Ovary (tissue), 9 donors: ENCODE measurements around the gene SLC2A13. TPM values are rescaled to one million over a fixed set of nuclear protein-coding genes. Genes with fewer than 3 reads are reported as not detected.

Experiments used
- DNase-seq, 5 donors: peaks; one replicate each; pipeline ENCODE4 v3.0.0-alpha.2; 2019 to 2020
- H3K27ac ChIP-seq, 2 donors: fragments of 200-600 bp; one replicate each; pipeline versions ENCODE4 v1.5.1 to v1.8.0; 2019 to 2022
- H3K27me3 ChIP-seq: fragments of 200-600 bp; one replicate; pipeline ENCODE4 v1.8.0; 2022
- H3K36me3 ChIP-seq: fragments of 200-600 bp; sonication (generic); one replicate; pipeline ENCODE4 v1.5.1; 2019
- H3K4me1 ChIP-seq: one replicate; pipeline ENCODE4 v1.8.1; 2013; ENCODE audit warnings: mild to moderate bottlenecking, moderate library complexity; ENCODE audit not compliant: insufficient read depth
- H3K4me3 ChIP-seq: fragments of 200-600 bp; sonication (generic); one replicate; pipeline ENCODE4 v1.5.1; 2017
- H3K9me3 ChIP-seq, 2 donors: fragments of 200-600 bp in 1 of 2; sonication (generic) in 1 of 2; one replicate each; pipeline versions ENCODE4 v1.5.1 to v1.8.1; 2013 to 2019; ENCODE audit warnings: mild to moderate bottlenecking in 1 of 2, moderate library complexity in 1 of 2
- CTCF ChIP-seq, 3 donors: fragments of 450-650 bp in 2 of 3; fragments of 200-600 bp in 1 of 3; IDR thresholded peaks; one replicate each; pipeline versions ENCODE4 v1.5.1 to v1.8.0; 2016 to 2022; ENCODE audit warnings: antibody characterized with exemption in 3 of 3, mild to moderate bottlenecking in 1 of 3
- EP300 ChIP-seq: sonication (generic); formaldehyde crosslinking; IDR thresholded peaks from one replicate; pipeline ENCODE4 v1.6.1; 2017; ENCODE audit warnings: antibody characterized with exemption
- POLR2A ChIP-seq: fragments of 450-650 bp; IDR thresholded peaks from one replicate; pipeline ENCODE4 v1.6.1; 2017; ENCODE audit warnings: antibody characterized with exemption, mild to moderate bottlenecking, moderate library complexity
- WGBS, 3 donors: extraction: QIAGEN DNeasy Blood & Tissue Kit in 1 of 3; methylation state at CpG; one replicate each; pipeline versions ENCODE4 v1.1.5 to v1.1.7; 2013 to 2017; 5-methylcytosine and 5-hydroxymethylcytosine counted together
- intact Hi-C, 4 donors: fragments of 100-400 bp; cut with DNase I; formaldehyde crosslinking; loops; one replicate each; pipeline versions ENCODE4 v1.11.0 to v1.15.1; 2022 to 2023
- polyA plus RNA-seq, 2 donors: library from polyadenylated mRNA; stranded (reverse); fragments of 200-250 nt in 1 of 2; fragments of 350-450 nt in 1 of 2; fragmentation: Illumina TruSeq in 1 of 2; extraction: RNeasy Lipid Tissue Mini Kit (QIAGEN cat#74804) in 1 of 2; gene quantifications; one replicate each; pipeline ENCODE4 v1.2.3, GENCODE V29; 2013 to 2014
- total RNA-seq, 7 donors: library from RNA; depleted of rRNA in 2 of 7; stranded (reverse); fragments of >200 nt in 2 of 7; fragmentation: NEBNext Ultra II Directional in 3 of 7; extraction: Animal tissue kit (Norgen Biotek cat#: 25700) in 3 of 7; gene quantifications; one replicate each; pipeline versions ENCODE4 v1.1.0 to v1.2.4, GENCODE V29; 2016 to 2023
- donor health status: DM: no; HTN: no; CAD: no; lungs with moderate emphysema.
- donor health status: DM: no; HTN: no; CAD: no.
- donor health status: Bipolar disorder and iron deficiency.
- donor health status: DM: yes; HTN: yes; CAD: no.
- donor health status: DM: no; HTN: no; CAD: no.
- donor health status: DM: yes; HTN: yes; CAD: no.

SLC2A13 gene
- total and polyA plus RNA-seq, 9 donors, result 2.3 to 24.3 (median 7.9) TPM

GRCh38 chr12:40039598-40039997 lies 66.3 kb downstream of the SLC2A13 start:
- WGBS, 3 donors, result 48 to 68% (median 51%) methylated on average over 1 of the region's 1 CpG
- intact Hi-C loops, result no loop called here
- no peaks in the 10 kb centered on the region for H3K36me3 ChIP-seq

GRCh38 chr12:40038619-40039018 lies 67.3 kb downstream of the SLC2A13 start:
- Histone ChIP-seq H3K36me3 (no peaks in the 10 kb centered on the region), H3K9me3 (no peaks in the 10 kb centered on the region), H3K27ac (no peak overlapping the region), H3K27me3 (no peaks in the 10 kb centered on the region), H3K4me1 (no peaks in the 10 kb centered on the region), H3K4me3 (no peak overlapping the region)
- intact Hi-C loops, result no loop called here
- TF ChIP-seq POLR2A (no peak), CTCF (IDR thresholded peaks at IDR 0.05) (no peak), EP300 (no peak)
- 86 to 90% (median 89%) methylated on average over 3 of the region's 3 CpGs for WGBS, 3 donors
- DNase-seq, result no peak

More at GRCh38 chr12:40039598-40039997, 66.3 kb downstream of the SLC2A13 start:
- TF ChIP-seq POLR2A, result no peak
- no peak for TF ChIP-seq EP300
- no peak for TF ChIP-seq CTCF (IDR thresholded peaks at IDR 0.05)
- H3K27ac ChIP-seq, result no peak overlapping the region
- no peaks in the 10 kb centered on the region for H3K9me3 ChIP-seq
- no peaks in the 10 kb centered on the region for H3K27me3 ChIP-seq
- H3K4me1 ChIP-seq, result no peaks in the 10 kb centered on the region
- H3K4me3 ChIP-seq, result no peak overlapping the region
- no peak for DNase-seq

GRCh38 chr12:40034712-40035111 lies 71.2 kb downstream of the SLC2A13 start:
- H3K27me3 ChIP-seq, result no peaks in the 10 kb centered on the region
- H3K9me3 ChIP-seq, result no peaks in the 10 kb centered on the region
- intact Hi-C loops, result no loop called here
- WGBS, 3 donors, result 37 to 80% (median 38%) methylated on average over 2 of the region's 2 CpGs
- no peaks in the 10 kb centered on the region for H3K4me1 ChIP-seq
- no peak overlapping the region for H3K27ac ChIP-seq
- no peak overlapping the region for H3K4me3 ChIP-seq
- H3K36me3 ChIP-seq, result no peaks in the 10 kb centered on the region
- TF ChIP-seq POLR2A (no peak), EP300 (no peak), CTCF (IDR thresholded peaks at IDR 0.05) (no peak)
- no peak for DNase-seq

GRCh38 chr12:40034156-40034555 lies 71.7 kb downstream of the SLC2A13 start:
- no peak overlapping the region for H3K4me3 ChIP-seq
- H3K4me1 ChIP-seq, result no peaks in the 10 kb centered on the region
- DNase-seq, result no peak
- H3K27ac ChIP-seq, result no peak overlapping the region
- intact Hi-C loops, result no loop called here
- H3K36me3 ChIP-seq, result no peaks in the 10 kb centered on the region
- H3K27me3 ChIP-seq, result no peaks in the 10 kb centered on the region
- no peak for TF ChIP-seq CTCF (IDR thresholded peaks at IDR 0.05)
- no peak for TF ChIP-seq POLR2A
- TF ChIP-seq EP300, result no peak
- no peaks in the 10 kb centered on the region for H3K9me3 ChIP-seq

GRCh38 chr12:40033242-40033630 lies 72.6 kb downstream of the SLC2A13 start:
- no peak for DNase-seq

More at GRCh38 chr12:40033242-40033630, 72.6 kb downstream of the SLC2A13 start:
- Histone ChIP-seq H3K27ac (no peak overlapping the region), H3K36me3 (no peaks in the 10 kb centered on the region), H3K9me3 (no peaks in the 10 kb centered on the region), H3K27me3 (no peaks in the 10 kb centered on the region), H3K4me3 (no peak overlapping the region), H3K4me1 (no peaks in the 10 kb centered on the region)
- intact Hi-C loops, result no loop called here
- no peak for TF ChIP-seq EP300
- TF ChIP-seq CTCF (IDR thresholded peaks at IDR 0.05), result no peak
- TF ChIP-seq POLR2A, result no peak
